H1 (cell line): Measurements from ENCODE around the gene AP2B1. TPM values are rescaled to one million over a fixed set of nuclear protein-coding genes. Genes with fewer than 3 reads are reported as not detected.

Source experiments
- CHD7 ChIP-seq: fragments of 300-600 bp; sonication (generic); IDR thresholded peaks from 2 replicates; pipeline ENCODE4 v1.7.1; 2012; ENCODE audit warnings: low read length, moderate library complexity, mild to moderate bottlenecking, inconsistent platforms; ENCODE audit not compliant: insufficient replicate concordance
- EZH2 ChIP-seq: fragments of 200-600 bp; sonication (generic); IDR thresholded peaks from 2 replicates; pipeline ENCODE4 v1.7.1; 2012; ENCODE audit warnings: low read depth, mild to moderate bottlenecking, moderate library complexity, low read length, inconsistent platforms; ENCODE audit not compliant: severe bottlenecking
- FOSL1 ChIP-seq: IDR thresholded peaks from 2 replicates; pipeline ENCODE4 v1.6.1; 2011; ENCODE audit warnings: mild to moderate bottlenecking, low read depth, low read length, moderate library complexity; ENCODE audit not compliant: insufficient read depth
- RNF2 ChIP-seq: fragments of 200-900, 300-1000 bp; sonication (generic); IDR thresholded peaks from 2 replicates; pipeline ENCODE4 v1.7.1; 2016; ENCODE audit warnings: borderline replicate concordance, low read depth, mild to moderate bottlenecking, antibody characterized with exemption, low read length; ENCODE audit not compliant: poor library complexity, severe bottlenecking; ENCODE audit errors: missing control alignments
- SIX5 ChIP-seq: IDR thresholded peaks from 2 replicates; pipeline ENCODE4 v1.6.1; 2011; ENCODE audit warnings: mild to moderate bottlenecking, low read depth, low read length
- SP2 ChIP-seq: IDR thresholded peaks from 2 replicates; pipeline ENCODE4 v1.6.1; 2012; ENCODE audit warnings: mild to moderate bottlenecking, low read length, inconsistent platforms
- TAF7 ChIP-seq: optimal IDR thresholded peaks from 2 replicates; pipeline ENCODE3; 2011; ENCODE audit warnings: low read depth, mild to moderate bottlenecking, inconsistent platforms, low read length, moderate library complexity, borderline replicate concordance
- polyA plus RNA-seq, 7 experiments: library from polyadenylated mRNA; depleted of rRNA in 3 of 7; stranded (reverse) in 5 of 7; unstranded in 2 of 7; fragments of >200 nt in 5 of 7; fragments of 200-250 nt in 2 of 7; gene quantifications; 1 replicate in 5 of 7; 2 replicates in 1 of 7; 4 replicates in 1 of 7; pipeline versions ENCODE4 v1.2.1 to v1.2.3, GENCODE V29; 2011 to 2013; ENCODE audit warnings: missing spikeins in 2 of 7, mixed read lengths in 2 of 7
- total RNA-seq: library from RNA; stranded (reverse); fragmentation: NEBNext Ultra II Directional; extraction: Animal tissue kit (Norgen Biotek cat#: 25700); gene quantifications from 2 replicates; pipeline ENCODE4 v1.2.1, GENCODE V29; 2021

AP2B1 gene
- total and polyA plus RNA-seq, 2 of the 8 experiments (the other 6 are each of a cell fraction or from before 2014, with no cell fraction given): 95.5 to 199 TPM

- TF ChIP-seq CHD7: no peak
- no peak for TF ChIP-seq EZH2
- no peak for TF ChIP-seq RNF2
- no peak for TF ChIP-seq SIX5
- no peak for TF ChIP-seq FOSL1
- no peak for TF ChIP-seq TAF7
- TF ChIP-seq SP2: no peak
- TF ChIP-seq, all 59 proteins: peak for 0
Observed at GRCh38 chr17:35740216-35740615, 153.1 kb downstream of the AP2B1 start (continued).
